KBM-7 (cell line): Measurements from ENCODE around the gene ZFAND3.
"Not testable (repeated sequence)": the region's sequence is repeated elsewhere in the genome, so short reads cannot be mapped to it uniquely, and the experiment has no call there.

Experiments
- DNase-seq: peaks from one replicate; pipeline ENCODE4 v3.0.0-alpha.2; 2015
- in situ Hi-C: fragments of 300-500 bp; cut with MboI; formaldehyde crosslinking; loops from 2 replicates; pipeline ENCODE4 v1.14.3; 2020; ENCODE audit warnings: low sequenced_read_pairs, low pct_unique_long_range_greater_than_20kb, mixed read lengths

Gene ZFAND3

GRCh38 chr6:38016824-38017223 is 197.3 kb downstream of the ZFAND3 start:
- in situ Hi-C loops: no loop called here
- DNase-seq: peak; percentile 36

- in situ Hi-C loops: no loop called here
- DNase-seq: no peak
These were observed 199.2 kb downstream of the ZFAND3 start for GRCh38 chr6:38018755-38019165.

- no peak for DNase-seq
- in situ Hi-C loops: no loop called here
These were observed 201.1 kb downstream of the ZFAND3 start for GRCh38 chr6:38020593-38020992.

- no peak for DNase-seq
- in situ Hi-C loops: no loop called here
These were observed 201.5 kb downstream of the ZFAND3 start for GRCh38 chr6:38021029-38021428.

- in situ Hi-C loops: no loop called here
- DNase-seq: peak; percentile 15
These were observed 202.0 kb downstream of the ZFAND3 start for GRCh38 chr6:38021571-38021970.

- in situ Hi-C loops: no loop called here
- DNase-seq: no peak
These were observed 203.2 kb downstream of the ZFAND3 start for GRCh38 chr6:38022688-38023087.

- in situ Hi-C loops: no loop called here
These were observed 205.4 kb downstream of the ZFAND3 start for GRCh38 chr6:38024908-38025307.

GRCh38 chr6:38025451-38025850 is 205.9 kb downstream of the ZFAND3 start:
- in situ Hi-C loops: no loop called here
- no peak for DNase-seq

More at GRCh38 chr6:38024908-38025307, 205.4 kb downstream of the ZFAND3 start:
- no peak for DNase-seq

- peak; percentile 18 for DNase-seq
- in situ Hi-C loops: no loop called here
These were observed 208.3 kb downstream of the ZFAND3 start for GRCh38 chr6:38027685-38028373.

- DNase-seq: no peak
- in situ Hi-C loops: no loop called here
These were observed 210.9 kb downstream of the ZFAND3 start for GRCh38 chr6:38030380-38030779.

GRCh38 chr6:38032797-38033196 is 213.3 kb downstream of the ZFAND3 start:
- in situ Hi-C loops: no loop called here
- no peak for DNase-seq

- in situ Hi-C loops: no loop called here
- no peak for DNase-seq
These were observed 214.0 kb downstream of the ZFAND3 start for GRCh38 chr6:38033442-38033982.

- peak; percentile 41 for DNase-seq
- in situ Hi-C loops: no loop called here
These were observed 214.9 kb downstream of the ZFAND3 start for GRCh38 chr6:38034274-38034914.

- no peak for DNase-seq
- in situ Hi-C loops: no loop called here
These were observed 216.0 kb downstream of the ZFAND3 start for GRCh38 chr6:38035478-38035877.

GRCh38 chr6:38039502-38039901 is 220.0 kb downstream of the ZFAND3 start:
- in situ Hi-C loops: no loop called here

GRCh38 chr6:38040254-38040653 is 220.7 kb downstream of the ZFAND3 start:
- in situ Hi-C loops: no loop called here
- no peak for DNase-seq

More at GRCh38 chr6:38039502-38039901, 220.0 kb downstream of the ZFAND3 start:
- DNase-seq: no peak

- DNase-seq: no peak
- in situ Hi-C loops: no loop called here
These were observed 223.8 kb downstream of the ZFAND3 start for GRCh38 chr6:38043259-38043753.

- in situ Hi-C loops: no loop called here
- no peak for DNase-seq
These were observed 226.3 kb downstream of the ZFAND3 start for GRCh38 chr6:38045701-38046305.

GRCh38 chr6:38047562-38047961 is 228.0 kb downstream of the ZFAND3 start:
- DNase-seq: no peak
- in situ Hi-C loops: no loop called here

- in situ Hi-C loops, DNase-seq: not testable (repeated sequence)
These were observed 230.4 kb downstream of the ZFAND3 start for GRCh38 chr6:38049861-38050397.
